ENCODE data around the gene RSPRY1. TPM values are rescaled to one million over a fixed set of nuclear protein-coding genes. Genes with fewer than 3 reads are reported as not detected.

Gene RSPRY1
- total and polyA plus RNA-seq, 2 experiments from 2014 or later: 39.1 to 42.7 TPM

- TF ChIP-seq EZH2phosphoT487 (IDR thresholded peaks at IDR 0.05; ENCODE audit: insufficient read depth, low read depth) (no peak), EZH2 (IDR thresholded peaks at IDR 0.05; ENCODE audit: insufficient read depth, poor library complexity, severe bottlenecking) (no peak)
- no peak overlapping the region for H3K9ac ChIP-seq
- no peaks in the 10 kb centered on the region for H3K9me3 ChIP-seq (ENCODE audit: low read depth)
- H3K27ac ChIP-seq: no peak overlapping the region
- H3K4me1 ChIP-seq (ENCODE audit: insufficient read depth): peaks cover under 1% of the 10 kb centered on the region; the same call in 1 of the 2 replicates
- H2AFZ ChIP-seq: no peak overlapping the region
- H3F3A ChIP-seq (ENCODE audit: insufficient read depth): no peaks in the 10 kb centered on the region
- H3K4me2 ChIP-seq (ENCODE audit: unreplicated experiment): no peak overlapping the region
- H3K4me3 ChIP-seq: no peak overlapping the region
- in situ Hi-C loops (cut with MboI): no loop called here
- 79 to 85% methylated on average over 3 of the region's 3 CpGs for WGBS, 2 experiments (ENCODE audit: low coverage in 1 of 2, low lambda C conversion rate in 2 of 2, missing lambda C conversion rate in 2 of 2)
- H3K9me2 ChIP-seq (ENCODE audit: insufficient read depth): no peaks in the 10 kb centered on the region
- H3K79me2 ChIP-seq (ENCODE audit: insufficient read depth): peaks cover 85% of the 10 kb centered on the region
- no peaks in the 10 kb centered on the region for H3K27me3 ChIP-seq (replicated peaks; ENCODE audit: insufficient read depth)
- no peak for DNase-seq
- H4K20me1 ChIP-seq (ENCODE audit: insufficient read depth): no peaks in the 10 kb centered on the region
- no peaks in the 10 kb centered on the region for H3K36me3 ChIP-seq (ENCODE audit: low read depth)
Observed at GRCh38 chr16:57179215-57179828, 6.8 kb upstream of the RSPRY1 start.

- peak overlapping the region; percentile 90 for H3K4me2 ChIP-seq (ENCODE audit: unreplicated experiment)
- DNase-seq: no peak
Observed at GRCh38 chr16:57184113-57184512, 2.0 kb upstream of the RSPRY1 start.

GRCh38 chr16:57184887-57185445 is 1.2 kb upstream of the RSPRY1 start:
- TF ChIP-seq EZH2 (IDR thresholded peaks at IDR 0.05; ENCODE audit: insufficient read depth, poor library complexity, severe bottlenecking): no peak
- no peak for TF ChIP-seq EZH2phosphoT487 (IDR thresholded peaks at IDR 0.05; ENCODE audit: insufficient read depth, low read depth)
- Histone ChIP-seq H3K9me3 (ENCODE audit: low read depth) (no peaks in the 10 kb centered on the region), H3K27me3 (replicated peaks; ENCODE audit: insufficient read depth) (no peaks in the 10 kb centered on the region), H3K27ac (peak overlapping the region; percentile 82), H3K36me3 (ENCODE audit: low read depth) (no peaks in the 10 kb centered on the region), H3K4me3 (peak overlapping the region; percentile 95), H3K79me2 (ENCODE audit: insufficient read depth) (peaks cover 95% of the 10 kb centered on the region), H3K4me1 (ENCODE audit: insufficient read depth) (peaks cover 18% of the 10 kb centered on the region), H3K9me2 (ENCODE audit: insufficient read depth) (no peaks in the 10 kb centered on the region), H3F3A (ENCODE audit: insufficient read depth) (peaks cover 20% of the 10 kb centered on the region), H3K4me2 (ENCODE audit: unreplicated experiment) (peak overlapping the region; percentile 90), H4K20me1 (ENCODE audit: insufficient read depth) (no peaks in the 10 kb centered on the region), H2AFZ (peak overlapping the region; percentile 92), H3K9ac (peak overlapping the region; percentile 94)
- WGBS, 2 experiments (ENCODE audit: low coverage in 1 of 2, low lambda C conversion rate in 2 of 2, missing lambda C conversion rate in 2 of 2): 10 to 12% methylated on average over 15 of the region's 15 CpGs
- DNase-seq: no peak
- in situ Hi-C loops (cut with MboI): no loop called here

More at GRCh38 chr16:57184113-57184512, 2.0 kb upstream of the RSPRY1 start:
- no peak overlapping the region for H3K9ac ChIP-seq
- peaks cover 17% of the 10 kb centered on the region for H3F3A ChIP-seq (ENCODE audit: insufficient read depth)
- 96 to 98% methylated on average over 4 of the region's 4 CpGs for WGBS, 2 experiments (ENCODE audit: low coverage in 1 of 2, low lambda C conversion rate in 2 of 2, missing lambda C conversion rate in 2 of 2)
- no peaks in the 10 kb centered on the region for H3K27me3 ChIP-seq (replicated peaks; ENCODE audit: insufficient read depth)
- H3K4me1 ChIP-seq (ENCODE audit: insufficient read depth): peaks cover 17% of the 10 kb centered on the region
- H2AFZ ChIP-seq: no peak overlapping the region
- in situ Hi-C loops (cut with MboI): no loop called here
- H3K9me2 ChIP-seq (ENCODE audit: insufficient read depth): no peaks in the 10 kb centered on the region
- TF ChIP-seq EZH2 (IDR thresholded peaks at IDR 0.05; ENCODE audit: insufficient read depth, poor library complexity, severe bottlenecking): no peak
- no peak for TF ChIP-seq EZH2phosphoT487 (IDR thresholded peaks at IDR 0.05; ENCODE audit: insufficient read depth, low read depth)
- no peaks in the 10 kb centered on the region for H3K9me3 ChIP-seq (ENCODE audit: low read depth)
- H4K20me1 ChIP-seq (ENCODE audit: insufficient read depth): no peaks in the 10 kb centered on the region
- H3K4me3 ChIP-seq: 0 out of 2 replicates have a peak overlapping the region, but pooled peaks have one; percentile 95
- H3K27ac ChIP-seq: no peak overlapping the region
- H3K36me3 ChIP-seq (ENCODE audit: low read depth): no peaks in the 10 kb centered on the region
- H3K79me2 ChIP-seq (ENCODE audit: insufficient read depth): peaks cover 95% of the 10 kb centered on the region

- peak overlapping the region; percentile 94 for H3K9ac ChIP-seq
- in situ Hi-C loops (cut with MboI): no loop called here
- WGBS, 2 experiments (ENCODE audit: low coverage in 1 of 2, low lambda C conversion rate in 2 of 2, missing lambda C conversion rate in 2 of 2): 1% methylated on average over 34 to 37 of the region's 37 CpGs
- TF ChIP-seq EZH2phosphoT487 (IDR thresholded peaks at IDR 0.05; ENCODE audit: insufficient read depth, low read depth): no peak
- TF ChIP-seq EZH2 (IDR thresholded peaks at IDR 0.05; ENCODE audit: insufficient read depth, poor library complexity, severe bottlenecking): no peak
- H3K4me1 ChIP-seq (ENCODE audit: insufficient read depth): peaks cover 23% of the 10 kb centered on the region
- peak overlapping the region; percentile 95 for H3K4me3 ChIP-seq
- peak overlapping the region; percentile 92 for H2AFZ ChIP-seq
- no peaks in the 10 kb centered on the region for H4K20me1 ChIP-seq (ENCODE audit: insufficient read depth)
- peak overlapping the region; percentile 82 for H3K27ac ChIP-seq
- H3K9me3 ChIP-seq (ENCODE audit: low read depth): no peaks in the 10 kb centered on the region
- DNase-seq: peak; percentile 89
- no peaks in the 10 kb centered on the region for H3K9me2 ChIP-seq (ENCODE audit: insufficient read depth)
- H3K36me3 ChIP-seq (ENCODE audit: low read depth): no peaks in the 10 kb centered on the region
- peaks cover 95% of the 10 kb centered on the region for H3K79me2 ChIP-seq (ENCODE audit: insufficient read depth)
- peaks cover 26% of the 10 kb centered on the region for H3F3A ChIP-seq (ENCODE audit: insufficient read depth)
- peak overlapping the region; percentile 90 for H3K4me2 ChIP-seq (ENCODE audit: unreplicated experiment)
- no peaks in the 10 kb centered on the region for H3K27me3 ChIP-seq (replicated peaks; ENCODE audit: insufficient read depth)
Observed at GRCh38 chr16:57185446-57185944, 634 bp upstream of the RSPRY1 start.

Data from GM23248 (cell line).